GM23338 (cell line): ENCODE results near the gene RUVBL1. TPM values are rescaled to one million over a fixed set of nuclear protein-coding genes. Genes with fewer than 3 reads are reported as not detected.

Experiments
- ATAC-seq: fragments of 200-7000 bp; cut with Tn5 transposase; 3 replicates; pipeline ENCODE4 v1.9.1; 2020
- DNase-seq: peaks from one replicate; pipeline ENCODE4 v3.0.0-alpha.2; 2015; ENCODE audit warnings: low spot score
- H2AFZ ChIP-seq: fragments of 200-600 bp; sonication (generic); 2 replicates; pipeline ENCODE4 v1.8.0; 2016; ENCODE audit warnings: antibody characterized with exemption, mild to moderate bottlenecking, moderate library complexity
- H3F3A ChIP-seq: fragments of 200-600 bp; sonication (generic); replicated peaks from 2 replicates; pipeline ENCODE4 v1.8.0; 2017; ENCODE audit warnings: antibody characterized with exemption, mixed run types, low read depth
- H3K27ac ChIP-seq: fragments of 200-600 bp; sonication (generic); 2 replicates; pipeline ENCODE4 v1.6.1; 2016; ENCODE audit warnings: low read depth
- H3K27me3 ChIP-seq: fragments of 200-600 bp; sonication (generic); 2 replicates; pipeline ENCODE4 v1.8.0; 2016; ENCODE audit warnings: mild to moderate bottlenecking, mixed run types, moderate library complexity; ENCODE audit not compliant: insufficient read depth
- H3K36me3 ChIP-seq: fragments of 200-600 bp; sonication (generic); 2 replicates; pipeline ENCODE4 v1.8.0; 2016; ENCODE audit warnings: mild to moderate bottlenecking; ENCODE audit not compliant: insufficient read depth
- H3K4me1 ChIP-seq: fragments of 200-600 bp; sonication (generic); 2 replicates; pipeline ENCODE4 v1.8.0; 2016; ENCODE audit warnings: mild to moderate bottlenecking, moderate library complexity; ENCODE audit not compliant: insufficient read depth
- H3K4me2 ChIP-seq: fragments of 200-600 bp; sonication (generic); 2 replicates; pipeline ENCODE4 v1.7.1; 2017; ENCODE audit warnings: mixed run types
- H3K4me3 ChIP-seq: fragments of 200-600 bp; sonication (generic); 2 replicates; pipeline ENCODE4 v1.6.1; 2016; ENCODE audit warnings: mixed run types
- H3K79me2 ChIP-seq: fragments of 200-600 bp; sonication (generic); replicated peaks from 2 replicates; pipeline ENCODE4 v1.8.0; 2017; ENCODE audit warnings: mild to moderate bottlenecking; ENCODE audit not compliant: insufficient read depth
- H3K9me2 ChIP-seq: fragments of 200-600 bp; sonication (generic); 2 replicates; pipeline ENCODE4 v1.8.0; 2017; ENCODE audit not compliant: insufficient read depth
- H4K20me1 ChIP-seq: fragments of 200-600 bp; sonication (generic); replicated peaks from 2 replicates; pipeline ENCODE4 v1.8.0; 2017; ENCODE audit warnings: mild to moderate bottlenecking; ENCODE audit not compliant: insufficient read depth
- H3K27ac Mint-ChIP-seq: 2 replicates; pipeline ENCODE4 v1.8.0; 2020; ENCODE audit warnings: inconsistent platforms, mild to moderate bottlenecking, moderate library complexity, mixed read lengths
- H3K27me3 Mint-ChIP-seq: 3 replicates; pipeline ENCODE4 v1.8.0; 2022; ENCODE audit warnings: low read depth, mild to moderate bottlenecking, moderate library complexity, mixed read lengths, inconsistent platforms; ENCODE audit not compliant: insufficient read depth, poor library complexity
- H3K36me3 Mint-ChIP-seq: 3 replicates; pipeline ENCODE4 v1.8.0; 2021; ENCODE audit warnings: low read depth, mild to moderate bottlenecking, inconsistent platforms, moderate library complexity, mixed read lengths
- H3K4me1 Mint-ChIP-seq: 3 replicates; pipeline ENCODE4 v1.8.0; 2020; ENCODE audit warnings: mild to moderate bottlenecking, inconsistent platforms, mixed read lengths
- H3K4me3 Mint-ChIP-seq: 3 replicates; pipeline ENCODE4 v1.8.0; 2021; ENCODE audit warnings: moderate library complexity, mild to moderate bottlenecking, inconsistent platforms, mixed read lengths
- H3K9me3 Mint-ChIP-seq: 3 replicates; pipeline ENCODE4 v1.8.0; 2020; ENCODE audit warnings: moderate library complexity, mild to moderate bottlenecking, inconsistent platforms, mixed read lengths
- CREB1 ChIP-seq: fragments of 250-450 bp; sonication (Bioruptor Pico); IDR thresholded peaks from 2 replicates; pipeline ENCODE4 v1.5.0; 2020; ENCODE audit warnings: low read depth, mild to moderate bottlenecking, moderate library complexity
- EZH2 ChIP-seq: fragments of 200-600 bp; sonication (generic); IDR thresholded peaks from one replicate; pipeline ENCODE4 v1.8.0; 2017; ENCODE audit warnings: antibody characterized with exemption, mild to moderate bottlenecking, low read depth; ENCODE audit not compliant: unreplicated experiment
- STAT1 ChIP-seq: IDR thresholded peaks from one replicate; pipeline ENCODE4 v1.6.1; 2016; ENCODE audit warnings: antibody characterized with exemption; ENCODE audit not compliant: unreplicated experiment
- ZNF331 ChIP-seq: fragments of 250-450 bp; sonication (Bioruptor Pico); IDR thresholded peaks from 2 replicates; pipeline ENCODE4 v1.5.0; 2020; ENCODE audit warnings: low read depth, mild to moderate bottlenecking, moderate library complexity
- ZNF462 ChIP-seq: fragments of 250-450 bp; sonication (Bioruptor Pico); IDR thresholded peaks from 2 replicates; pipeline ENCODE4 v1.5.0; 2020; ENCODE audit warnings: mild to moderate bottlenecking, moderate library complexity
- polyA plus RNA-seq: library from polyadenylated mRNA; unstranded; fragments of >200 nt; fragmentation: Nextera tagmentation; extraction: Ambion mirVana; gene quantifications from 2 replicates; pipeline ENCODE4 v1.2.1, GENCODE V29; 2016
- total RNA-seq: library from RNA; depleted of rRNA; stranded (reverse); fragments of >200 nt; shearing (Covaris generic); gene quantifications from 2 replicates; pipeline ENCODE4 v1.2.3, GENCODE V29; 2014

Gene RUVBL1
- total and polyA plus RNA-seq, 2 experiments from 2014 or later, result 133 to 136 TPM

GRCh38 chr3:128041344-128041743 lies 82.3 kb downstream of the RUVBL1 start (continued):
- TF ChIP-seq ZNF462 (CRISPR knock-in tag), result no peak

DNA sequence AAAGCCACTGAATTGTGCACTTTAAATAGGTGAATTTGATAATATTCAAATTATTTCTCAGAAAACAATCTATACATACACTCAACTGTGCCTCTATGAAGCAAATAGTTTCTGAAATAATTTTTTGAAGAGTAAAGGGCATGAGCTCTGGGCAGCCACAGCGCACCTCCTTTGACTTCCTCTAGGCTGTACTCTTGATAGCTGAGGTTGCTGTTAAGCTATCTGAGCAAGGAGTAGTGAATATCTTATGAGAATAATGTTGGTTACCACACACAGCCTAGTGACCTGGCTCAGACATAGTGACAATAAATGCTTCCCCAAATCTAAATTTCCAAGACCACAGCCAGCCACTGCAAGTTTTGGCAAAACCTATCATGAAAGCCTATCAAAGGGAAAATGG lies 83.0 kb downstream of the RUVBL1 start:
- ATAC-seq, result no peak; the same call in 2 of the 3 replicates
- DNase-seq, result no peak
- Histone ChIP-seq H3K9me2 (no peaks in the 10 kb centered on the region), H3K36me3 (no peaks in the 10 kb centered on the region), H3K4me2 (no peak overlapping the region), H3K4me3 (no peak overlapping the region), H3K27ac (no peak overlapping the region), H3K79me2 (no peaks in the 10 kb centered on the region), H3K4me1 (no peaks in the 10 kb centered on the region), H3K27me3 (no peaks in the 10 kb centered on the region), H2AFZ (no peak overlapping the region), H3F3A (no peaks in the 10 kb centered on the region), H4K20me1 (no peaks in the 10 kb centered on the region)
- H3K4me3 Mint-ChIP-seq, result no peak overlapping the region
- no peaks in the 10 kb centered on the region for H3K36me3 Mint-ChIP-seq
- no peaks in the 10 kb centered on the region for H3K9me3 Mint-ChIP-seq
- H3K27ac Mint-ChIP-seq, result no peak overlapping the region
- peaks cover 3% of the 10 kb centered on the region for H3K27me3 Mint-ChIP-seq
- no peaks in the 10 kb centered on the region for H3K4me1 Mint-ChIP-seq
- TF ChIP-seq ZNF462 (CRISPR knock-in tag), result no peak
- TF ChIP-seq CREB1 (CRISPR knock-in tag), result no peak
- no peak for TF ChIP-seq STAT1
- TF ChIP-seq EZH2, result no peak
- TF ChIP-seq ZNF331, result no peak
